H1 (cell line): ENCODE measurements around the gene ANXA8.

Experiments
- ASH2L ChIP-seq: fragments of 200-600, 300-600 bp; sonication (generic); IDR thresholded peaks from one replicate; pipeline ENCODE4 v1.7.1; 2017; ENCODE audit warnings: low read length
- CTCF ChIP-seq, 3 experiments: IDR thresholded peaks; 1 replicate in 2 of 3; 2 replicates in 1 of 3; pipeline versions ENCODE4 v1.5.1 to v1.6.1; 2011; ENCODE audit warnings: low read length in 3 of 3, mild to moderate bottlenecking in 3 of 3, inconsistent platforms in 2 of 3, low read depth in 1 of 3, moderate library complexity in 1 of 3; ENCODE audit not compliant: insufficient read depth in 1 of 3; ENCODE audit errors: control extremely low read depth in 1 of 3
- EP300 ChIP-seq, 2 experiments: IDR thresholded peaks; 1 replicate in 1 of 2; 2 replicates in 1 of 2; pipeline ENCODE4 v1.6.1; 2011 to 2012; ENCODE audit warnings: low read depth in 2 of 2, low read length in 2 of 2, mild to moderate bottlenecking in 2 of 2, borderline replicate concordance in 1 of 2, inconsistent platforms in 1 of 2, moderate library complexity in 1 of 2
- EZH2 ChIP-seq: fragments of 200-600 bp; sonication (generic); IDR thresholded peaks from 2 replicates; pipeline ENCODE4 v1.7.1; 2012; ENCODE audit warnings: low read depth, mild to moderate bottlenecking, moderate library complexity, low read length, inconsistent platforms; ENCODE audit not compliant: severe bottlenecking
- GABPA ChIP-seq: IDR thresholded peaks from 2 replicates; pipeline ENCODE4 v1.6.1; 2011; ENCODE audit warnings: mild to moderate bottlenecking, low read length, moderate library complexity, borderline replicate concordance; ENCODE audit not compliant: insufficient read depth
- POLR2A ChIP-seq, 2 experiments: IDR thresholded peaks; 1 replicate in 1 of 2; 2 replicates in 1 of 2; pipeline ENCODE4 v1.6.1; 2011; ENCODE audit warnings: low read depth in 2 of 2, low read length in 2 of 2, mild to moderate bottlenecking in 2 of 2; ENCODE audit errors: control extremely low read depth in 1 of 2
- POLR2AphosphoS5 ChIP-seq: IDR thresholded peaks from 2 replicates; pipeline ENCODE4 v1.6.1; 2011; ENCODE audit warnings: low read depth, low read length
- RAD21 ChIP-seq, 2 experiments: IDR thresholded peaks in 1 of 2; conservative IDR thresholded peaks in 1 of 2; 2 replicates each; pipeline ENCODE4 v1.6.1; 2011; ENCODE audit warnings: low read depth in 2 of 2, low read length in 2 of 2, improper control_type of control experiment in 1 of 2, inconsistent platforms in 1 of 2, mild to moderate bottlenecking in 1 of 2, moderate library complexity in 1 of 2
- SIN3A ChIP-seq, 2 experiments: IDR thresholded peaks in 1 of 2; conservative IDR thresholded peaks in 1 of 2; 2 replicates each; pipeline ENCODE4 v1.6.1; 2011 to 2012; ENCODE audit warnings: low read length in 2 of 2, improper control_type of control experiment in 1 of 2, low read depth in 1 of 2, mild to moderate bottlenecking in 1 of 2
- TEAD4 ChIP-seq: IDR thresholded peaks from 2 replicates; pipeline ENCODE4 v1.6.1; 2012; ENCODE audit warnings: low read depth, low read length, inconsistent platforms, mixed read lengths
- TF ChIP-seq, protein P1 (sequence below): IDR thresholded peaks from 2 replicates; pipeline ENCODE4 v1.6.1; 2011; ENCODE audit warnings: low read depth, mild to moderate bottlenecking, low read length; ENCODE audit not compliant: insufficient read depth

- TF ChIP-seq EZH2 = no peak
- TF ChIP-seq POLR2A (IDR thresholded peaks at IDR 0.05; ENCODE audit: control extremely low read depth in 1 of 2, low read depth in 2 of 2, low read length in 2 of 2) = no peak
- no peak for TF ChIP-seq POLR2AphosphoS5
- no peak for TF ChIP-seq EP300 (IDR thresholded peaks at IDR 0.05; ENCODE audit: borderline replicate concordance in 1 of 2, low read depth in 2 of 2, low read length in 2 of 2)
- TF ChIP-seq GABPA = no peak
- TF ChIP-seq TEAD4 = no peak
- TF ChIP-seq CTCF (IDR thresholded peaks at IDR 0.05; ENCODE audit: control extremely low read depth in 1 of 3, insufficient read depth in 1 of 3, low read depth in 1 of 3, low read length in 3 of 3) = no peak
- no peak for TF ChIP-seq ASH2L
- TF ChIP-seq RAD21 (IDR thresholded peaks at IDR 0.05 in 1 of 2, conservative IDR thresholded peaks at IDR 0.05 in 1 of 2; ENCODE audit: low read depth in 2 of 2, low read length in 2 of 2) = no peak
- no peak for TF ChIP-seq SIN3A (conservative IDR thresholded peaks at IDR 0.05 in 1 of 2, IDR thresholded peaks at IDR 0.05 in 1 of 2; ENCODE audit: low read depth in 1 of 2, low read length in 2 of 2)
- TF ChIP-seq, protein P1, sequence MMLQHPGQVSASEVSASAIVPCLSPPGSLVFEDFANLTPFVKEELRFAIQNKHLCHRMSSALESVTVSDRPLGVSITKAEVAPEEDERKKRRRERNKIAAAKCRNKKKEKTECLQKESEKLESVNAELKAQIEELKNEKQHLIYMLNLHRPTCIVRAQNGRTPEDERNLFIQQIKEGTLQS = no peak
These were observed 36.7 kb downstream of the ANXA8 start for GRCh38 chr10:47447209-47447608.
